GM20431 (cell line): ENCODE measurements around the gene FDPS.
"Not testable (repeated sequence)": the region's sequence is repeated elsewhere in the genome, so short reads cannot be mapped to it uniquely, and the experiment has no call there.

Experiments
- in situ Hi-C: fragments of 300-500 bp; cut with MseI, MboI; formaldehyde crosslinking; loops from one replicate; pipeline ENCODE4 v1.15.0; 2020; ENCODE audit warnings: low sequenced_read_pairs; ENCODE audit not compliant: unreplicated experiment

Gene FDPS

DNA sequence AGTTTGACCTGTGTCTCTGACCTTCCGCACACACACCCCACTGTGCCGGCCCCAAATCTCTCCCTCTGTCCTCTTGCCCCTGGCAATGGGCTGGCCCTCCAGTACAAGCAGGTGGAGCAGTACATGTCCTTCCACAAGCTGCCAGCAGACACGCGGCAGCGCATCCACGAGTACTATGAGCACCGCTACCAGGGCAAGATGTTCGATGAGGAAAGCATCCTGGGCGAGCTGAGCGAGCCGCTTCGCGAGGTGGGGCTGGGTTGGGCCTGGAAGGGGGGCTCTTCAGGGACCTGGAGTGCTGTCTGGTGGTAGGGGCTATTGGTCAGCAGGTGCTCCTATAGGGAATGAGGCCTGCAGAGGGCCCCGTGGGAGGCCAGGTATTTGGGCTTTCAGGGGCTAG, 23.6 kb upstream of the FDPS start:
- in situ Hi-C loops = no loop called here

GRCh38 chr1:155285631-155286044, 23.0 kb upstream of the FDPS start:
- in situ Hi-C loops = no loop called here

DNA sequence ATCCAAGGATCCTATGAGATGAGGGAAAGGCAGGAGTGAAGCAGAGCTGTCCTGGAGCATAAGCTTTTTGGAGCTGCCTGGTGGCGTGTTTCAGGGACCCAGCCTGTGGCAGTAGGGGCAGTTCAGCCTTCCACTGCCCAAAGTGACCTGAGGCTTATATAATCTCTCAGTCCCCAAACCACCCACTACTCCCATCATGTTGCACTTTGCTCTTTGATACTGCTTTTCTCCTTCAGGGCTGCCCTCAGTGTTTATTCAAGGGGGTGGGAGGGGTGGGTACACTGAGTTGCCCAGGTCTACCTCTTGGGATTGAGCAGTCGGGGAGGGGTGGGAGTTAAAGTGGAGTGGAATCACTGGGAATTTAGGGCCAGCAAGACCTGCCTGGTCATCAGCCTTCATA, 22.1 kb upstream of the FDPS start:
- in situ Hi-C loops = no loop called here

DNA sequence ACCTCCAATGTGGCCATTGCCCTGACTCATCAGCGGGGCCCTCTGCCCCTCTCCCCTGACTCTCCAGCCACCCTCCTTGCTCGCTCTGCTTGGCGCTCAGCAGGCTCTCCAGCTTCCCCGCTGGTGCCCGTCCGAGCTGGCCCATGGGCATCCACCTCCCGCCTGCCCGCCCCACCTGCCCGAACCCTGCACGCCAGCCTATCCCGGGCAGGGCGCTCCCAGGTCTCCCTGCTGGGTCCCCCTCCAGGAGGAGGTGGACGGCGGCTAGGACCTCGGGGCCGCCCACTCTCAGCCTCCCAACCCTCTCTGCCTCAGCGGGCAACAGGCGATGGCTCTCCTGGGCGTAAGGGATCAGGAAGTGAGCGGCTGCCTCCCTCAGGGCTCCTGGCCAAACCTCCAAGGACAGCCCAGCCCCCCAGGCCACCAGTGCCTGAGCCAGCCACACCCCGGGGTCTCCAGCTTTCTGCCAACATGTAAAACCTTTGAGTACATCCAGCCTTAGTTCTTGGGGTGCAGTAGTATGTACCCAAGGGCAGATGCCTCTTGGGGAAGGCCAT, 20.6 kb upstream of the FDPS start:
- in situ Hi-C loops = no loop called here

- in situ Hi-C loops = not testable (repeated sequence)
Measured at GRCh38 chr1:155291006-155291405, 17.7 kb upstream of the FDPS start.

GRCh38 chr1:155293086-155293749, 15.4 kb upstream of the FDPS start:
- in situ Hi-C loops = no loop called here

- in situ Hi-C loops = no loop called here
Measured at GRCh38 chr1:155294520-155295182, 14.0 kb upstream of the FDPS start.

DNA sequence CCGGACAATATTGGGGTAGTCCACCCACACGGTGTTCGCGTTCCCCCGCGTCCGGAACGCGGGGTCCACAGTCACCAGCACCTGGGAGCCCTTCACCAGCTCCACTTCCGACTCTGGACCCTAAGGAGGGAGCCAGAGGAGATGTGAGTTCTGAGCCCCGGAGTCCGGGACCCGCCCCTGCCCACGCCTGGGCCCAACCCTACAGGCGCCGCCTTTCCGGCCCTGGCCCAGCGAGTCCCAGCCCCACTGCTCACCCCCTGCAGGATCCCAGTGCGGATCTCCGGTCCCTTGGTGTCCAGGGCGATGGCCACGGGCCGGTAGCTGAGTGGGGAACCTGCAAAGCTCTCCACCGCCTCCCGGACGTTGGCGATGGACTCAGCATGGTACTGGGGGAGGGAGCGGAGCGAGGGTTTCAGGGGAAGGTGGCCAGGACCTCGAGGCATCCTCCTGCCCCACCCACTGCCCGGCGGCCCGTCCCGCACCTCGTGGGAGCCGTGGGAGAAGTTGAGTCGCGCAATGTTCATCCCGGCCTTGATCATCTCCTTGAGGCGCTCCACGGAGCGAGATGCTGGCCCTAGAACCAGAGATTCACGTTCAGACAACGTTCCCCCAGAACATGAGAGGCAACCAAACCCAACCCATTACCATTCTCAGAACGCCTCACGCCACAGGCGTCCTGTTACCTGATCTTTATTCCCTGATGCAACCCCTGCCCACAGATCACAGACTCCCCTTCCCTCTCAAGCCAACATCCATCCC, 13.3 kb upstream of the FDPS start:
- in situ Hi-C loops = no loop called here

DNA sequence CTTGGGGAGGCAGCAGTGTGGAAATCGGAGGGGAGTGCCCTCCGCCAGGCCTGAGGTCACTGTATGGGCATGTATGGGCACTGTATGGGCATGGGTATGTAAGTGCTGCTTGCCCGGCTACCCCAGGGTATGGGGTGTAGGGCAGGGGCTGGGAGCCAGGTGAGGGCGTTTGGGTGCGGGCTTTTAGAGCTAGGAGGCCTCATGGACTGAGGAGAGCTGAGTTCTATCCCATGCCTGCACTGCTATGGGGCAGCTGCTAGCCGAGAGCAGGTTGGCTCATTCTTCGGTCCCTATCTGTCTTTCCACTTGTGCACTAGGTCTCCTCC, 12.8 kb upstream of the FDPS start:
- in situ Hi-C loops = no loop called here

GRCh38 chr1:155296661-155297060, 12.0 kb upstream of the FDPS start:
- in situ Hi-C loops = no loop called here

- in situ Hi-C loops = no loop called here
Measured at GRCh38 chr1:155297384-155297783, 11.3 kb upstream of the FDPS start.

GRCh38 chr1:155300024-155300423, 8.6 kb upstream of the FDPS start:
- in situ Hi-C loops = no loop called here

DNA sequence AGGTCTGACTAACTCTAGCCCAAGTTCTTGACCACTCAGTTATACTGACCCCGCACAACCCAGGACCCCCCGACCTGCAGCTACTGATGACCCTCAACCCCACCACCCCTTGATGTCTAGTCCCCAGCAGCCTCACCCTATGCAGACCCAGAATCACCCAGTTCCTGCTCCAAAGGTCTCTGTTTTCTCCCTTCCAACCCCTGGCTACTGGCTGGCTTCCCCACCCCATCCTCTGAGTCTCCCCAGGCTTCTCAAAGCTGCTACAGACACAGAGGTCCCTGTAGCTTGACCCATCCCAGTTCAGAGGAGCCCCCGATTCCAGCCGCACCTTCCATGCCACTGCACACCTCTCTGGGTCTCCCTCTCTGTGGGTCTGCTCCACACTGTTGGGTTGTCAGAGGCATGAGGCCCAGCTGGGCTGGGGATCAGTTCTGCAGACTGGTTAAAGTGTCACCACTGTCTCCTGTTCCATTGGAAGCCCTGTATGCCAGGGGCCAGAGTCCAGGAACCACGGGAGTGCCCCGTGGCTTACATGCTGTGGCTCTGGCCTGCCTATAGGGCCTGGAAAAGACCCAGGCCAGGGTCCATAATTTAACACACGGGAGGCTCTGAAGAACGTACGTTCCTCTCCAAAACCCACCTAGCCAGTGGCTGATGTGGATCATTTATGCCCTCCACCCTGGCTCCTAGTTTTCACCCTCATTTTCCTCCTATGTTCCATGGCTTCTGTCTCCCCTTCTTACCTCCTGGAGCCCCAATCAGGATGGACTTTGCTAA, 7.9 kb upstream of the FDPS start:
- in situ Hi-C loops = no loop called here

DNA sequence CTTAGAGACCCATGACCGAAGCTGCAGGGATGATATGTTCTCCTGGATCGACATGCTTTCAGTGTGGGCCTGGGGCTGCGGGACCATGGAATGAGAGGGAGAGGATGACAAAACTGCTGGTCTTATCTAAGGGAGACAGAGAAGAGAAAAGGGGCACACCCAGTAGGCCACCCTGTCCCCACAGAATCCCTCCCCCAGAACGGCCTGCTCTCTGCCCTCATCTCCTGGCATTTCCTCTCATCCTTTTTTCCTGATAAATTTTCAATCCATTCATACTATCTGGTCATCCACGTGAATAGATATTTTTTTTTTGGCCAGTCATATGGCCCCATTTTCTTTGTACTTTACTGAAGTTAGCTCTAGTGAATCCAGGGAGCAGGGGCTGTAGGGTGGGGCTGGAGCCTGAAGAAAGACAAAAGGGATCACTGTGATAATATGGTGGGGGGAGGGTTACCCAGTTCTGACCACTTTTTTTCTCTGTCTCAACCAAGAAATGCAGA, 7.3 kb upstream of the FDPS start, which contains the start of gene PKLR:
PKLR (minus strand) TSS at position 97 of the 500 bp plus-strand sequence; CDS start at position 54, 43 bp downstream.
- in situ Hi-C loops = no loop called here

DNA sequence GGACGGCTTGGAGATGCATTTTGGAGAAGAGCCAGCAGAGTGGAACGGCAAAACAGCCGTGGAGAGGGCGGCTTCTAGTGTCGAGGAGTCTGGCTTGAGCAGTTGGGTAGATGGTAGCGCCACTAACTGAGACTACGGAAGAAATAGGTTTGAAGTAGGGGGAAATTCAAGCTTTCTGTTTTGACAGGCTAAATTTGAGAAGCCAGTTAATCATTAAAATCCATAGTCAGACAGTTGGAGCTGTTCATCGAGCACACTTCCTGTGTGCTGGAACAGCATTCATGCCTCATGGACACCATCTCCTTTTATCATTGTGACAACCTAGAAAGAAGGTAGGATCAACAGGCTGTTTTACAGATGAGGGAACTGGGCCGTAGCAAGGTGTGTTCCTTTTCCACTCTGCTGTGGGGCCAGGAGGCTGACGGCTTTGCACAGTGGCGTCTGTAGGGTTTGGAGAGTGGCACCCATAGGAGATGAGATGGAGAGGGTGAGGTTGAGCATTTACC, 4.1 kb upstream of the FDPS start:
- in situ Hi-C loops = no loop called here

DNA sequence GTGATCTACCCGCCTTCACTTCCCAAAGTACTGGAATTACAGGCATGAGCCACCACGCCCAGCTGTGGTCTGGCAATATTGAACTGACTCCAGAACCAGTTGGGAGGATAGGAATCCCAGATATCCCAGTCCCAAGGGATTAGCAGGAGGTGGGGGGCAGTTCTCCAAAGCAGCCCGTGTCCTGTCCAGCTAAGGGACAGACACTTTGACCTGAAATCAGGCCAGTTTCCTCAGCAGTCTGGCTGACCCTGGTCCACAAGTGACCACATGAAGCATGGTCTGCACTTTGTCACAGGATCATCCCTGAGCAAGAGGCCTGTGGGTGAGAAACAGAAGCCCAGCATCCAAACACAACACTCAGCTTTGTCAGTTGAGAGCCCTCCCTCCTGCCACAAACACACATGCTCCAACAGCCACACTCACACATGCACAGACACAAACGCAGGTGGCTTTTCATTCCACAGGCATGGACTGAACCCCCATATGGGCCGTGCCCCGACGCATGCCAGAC, 2.7 kb upstream of the FDPS start:
- in situ Hi-C loops = no loop called here

GRCh38 chr1:155307247-155307740, 1.4 kb upstream of the FDPS start:
- in situ Hi-C loops = no loop called here

DNA sequence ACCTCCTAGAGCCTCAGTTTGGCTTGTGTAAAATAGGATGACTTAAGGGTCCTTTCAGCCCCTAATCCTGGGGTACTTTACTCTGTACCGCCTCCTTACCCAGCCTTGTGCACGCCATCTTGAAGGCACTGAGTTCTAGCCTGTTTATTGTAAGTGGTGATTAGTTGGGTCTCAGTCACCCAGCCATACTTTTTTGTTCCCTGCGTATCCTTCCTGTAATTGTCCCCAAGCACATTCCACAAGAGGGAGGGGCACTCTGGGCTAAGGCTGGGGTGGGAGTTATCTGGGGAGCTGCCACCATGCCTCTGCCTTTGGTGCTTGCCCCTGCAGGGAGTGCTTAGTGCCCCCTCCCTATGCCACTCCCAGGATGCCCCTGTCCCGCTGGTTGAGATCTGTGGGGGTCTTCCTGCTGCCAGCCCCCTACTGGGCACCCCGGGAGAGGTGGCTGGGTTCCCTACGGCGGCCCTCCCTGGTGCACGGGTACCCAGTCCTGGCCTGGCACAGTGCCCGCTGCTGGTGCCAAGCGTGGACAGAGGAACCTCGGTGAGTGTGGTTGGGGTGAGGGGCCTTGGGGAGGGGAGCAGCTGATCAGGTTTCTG, 856 bp downstream of the FDPS start:
- in situ Hi-C loops = no loop called here

DNA sequence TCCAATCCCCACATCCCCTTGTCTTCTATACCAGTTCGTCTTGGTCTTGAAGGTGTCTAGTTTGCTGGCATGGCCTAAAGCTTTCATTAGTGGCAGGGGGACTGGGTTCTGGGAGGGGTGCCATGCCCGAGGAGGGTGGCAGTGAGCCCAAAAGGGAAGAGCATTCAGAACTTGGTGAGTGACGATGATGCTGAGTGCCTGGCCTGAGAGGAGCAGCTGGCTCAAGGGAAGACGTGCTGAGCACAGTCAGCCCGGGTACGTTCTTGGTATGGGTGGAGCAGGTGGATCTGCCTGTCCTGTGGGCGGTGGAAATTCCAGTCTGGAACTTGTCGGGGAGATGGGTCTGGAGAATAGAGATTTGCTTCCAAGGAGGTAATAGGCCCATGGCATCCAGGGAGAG, 4.6 kb downstream of the FDPS start:
- in situ Hi-C loops = no loop called here
